Activated CD8-positive, alpha-beta T cell treated with anti-CD3 and anti-CD28 coated beads, Interleukin-2, amount 10 ng/mL, durations not matched to agents 7 days and 5 days (primary cell): ENCODE measurements around the gene FBXW5. TPM values are rescaled to one million over a fixed set of nuclear protein-coding genes. Genes with fewer than 3 reads are reported as not detected.

ENCODE experiments used
- ATAC-seq: fragments of 150-1000 bp; cut with Tn5 transposase; one replicate; pipeline ENCODE4 v1.10.0; 2021; ENCODE audit warnings: moderate library complexity
- CTCF ChIA-PET: fragments of 350-600 bp; sonication (Branson Sonifier 250); formaldehyde crosslinking; loops from one replicate; lab custom pipeline; 2021; ENCODE audit warnings: antibody characterized with exemption; lab: Charles Lee
- POLR2A ChIA-PET: fragments of 350-600 bp; sonication (Branson Sonifier 250); formaldehyde crosslinking; loops from one replicate; lab custom pipeline; 2021; ENCODE audit warnings: antibody characterized with exemption; lab: Charles Lee
- DNase-seq: peaks from one replicate; pipeline ENCODE4 v3.0.0-alpha.2; 2020
- H3K27ac Mint-ChIP-seq: one replicate; pipeline ENCODE4 v1.8.0; 2021; ENCODE audit warnings: mild to moderate bottlenecking, mixed read lengths
- H3K27me3 Mint-ChIP-seq: one replicate; pipeline ENCODE4 v1.8.0; 2021; ENCODE audit warnings: low read depth, mixed read lengths
- H3K36me3 Mint-ChIP-seq: one replicate; pipeline ENCODE4 v1.8.0; 2021; ENCODE audit warnings: low read depth, mixed read lengths
- H3K4me1 Mint-ChIP-seq: one replicate; pipeline ENCODE4 v1.8.0; 2021; ENCODE audit warnings: low read depth, mixed read lengths
- H3K4me3 Mint-ChIP-seq: one replicate; pipeline ENCODE4 v1.8.0; 2021; ENCODE audit warnings: mild to moderate bottlenecking, mixed read lengths
- H3K9me3 Mint-ChIP-seq: one replicate; pipeline ENCODE4 v1.8.0; 2022; ENCODE audit warnings: mixed read lengths; ENCODE audit not compliant: insufficient read depth
- total RNA-seq, 2 experiments: library from RNA; stranded (reverse); gene quantifications; one replicate each; pipeline ENCODE4 v1.2.3, GENCODE V29; 2021

FBXW5 gene
- total RNA-seq, 2 experiments from 2014 or later, result 103 to 104 TPM

- POLR2A ChIA-PET, result interaction anchor here (1.1 kb wide), 1 partner anchor 12 kb away, joined by 3 read pairs; the partner anchor contains the start of gene TRAF2
- no peak overlapping the region for H3K27ac Mint-ChIP-seq
- CTCF ChIA-PET, result interaction anchor here (1.3 kb wide), 1 partner anchor 56 kb away, joined by 6 read pairs; the partner anchor contains the start of gene AJM1
- peaks cover 48% of the 10 kb centered on the region for H3K36me3 Mint-ChIP-seq
- H3K4me1 Mint-ChIP-seq, result peaks cover 35% of the 10 kb centered on the region
- ATAC-seq (no peak), DNase-seq (no peak)
- H3K9me3 Mint-ChIP-seq, result no peaks in the 10 kb centered on the region
- no peak overlapping the region for H3K4me3 Mint-ChIP-seq
- no peaks in the 10 kb centered on the region for H3K27me3 Mint-ChIP-seq
Observed at GRCh38 chr9:136898483-136899100, 45.9 kb downstream of the FBXW5 start.

- CTCF ChIA-PET, result no interaction called here
- Mint-ChIP-seq H3K9me3 (no peaks in the 10 kb centered on the region), H3K27me3 (no peaks in the 10 kb centered on the region), H3K36me3 (peaks cover 41% of the 10 kb centered on the region), H3K4me3 (no peak overlapping the region), H3K27ac (no peak overlapping the region), H3K4me1 (peaks cover 14% of the 10 kb centered on the region)
- DNase-seq (no peak), ATAC-seq (no peak)
- POLR2A ChIA-PET, result no interaction called here
Observed at GRCh38 chr9:136896027-136896426, 48.5 kb downstream of the FBXW5 start.

GRCh38 chr9:136890661-136891060 is 53.9 kb downstream of the FBXW5 start:
- Mint-ChIP-seq H3K9me3 (no peaks in the 10 kb centered on the region), H3K36me3 (peaks cover 44% of the 10 kb centered on the region), H3K27me3 (no peaks in the 10 kb centered on the region), H3K4me1 (peaks cover 15% of the 10 kb centered on the region), H3K27ac (no peak overlapping the region), H3K4me3 (no peak overlapping the region)
- ChIA-PET POLR2A (interaction anchor here (1.0 to 1.3 kb wide), 2 partner anchors 9 to 12 kb away, joined by 3 to 5 read pairs; no protein-coding TSS in a partner anchor), CTCF (no interaction called here)
- ATAC-seq (no peak), DNase-seq (no peak)

Other genes starting within 250 kb of the FBXW5 start
- under 1 TPM in 1 of 2 experiments, not detected in 1; 0.16 TPM for gene DIPK1B, start 232.2 kb downstream of the FBXW5 start, total RNA-seq
- 1 to 10 TPM; 1.8 to 2.4 TPM for gene LCN10, start 201.8 kb downstream of the FBXW5 start, total RNA-seq
- not detected for gene LCN6, start 196.2 kb downstream of the FBXW5 start, total RNA-seq
- not detected for gene LCN8, start 186.5 kb downstream of the FBXW5 start, total RNA-seq
- not detected for gene LCN15, start 180.2 kb downstream of the FBXW5 start, total RNA-seq
- 10 to 100 TPM; 39.9 to 43.2 TPM for gene TMEM141, start 153.4 kb downstream of the FBXW5 start, total RNA-seq
- under 1 TPM; 0.26 to 0.44 TPM for gene CCDC183, start 148.4 kb downstream of the FBXW5 start, total RNA-seq
- gene RABL6, start 136.8 kb downstream of the FBXW5 start, total RNA-seq, result 100 to 1,000 TPM; 117 to 118 TPM
- gene AJM1, start 102.3 kb downstream of the FBXW5 start, total RNA-seq, result 1 to 10 TPM; 5.3 to 5.6 TPM
- 100 to 1,000 TPM; 108 to 119 TPM for gene PHPT1, start 95.3 kb downstream of the FBXW5 start, total RNA-seq
- 10 to 100 TPM; 14.7 to 15.8 TPM for gene MAMDC4, start 92.4 kb downstream of the FBXW5 start, total RNA-seq
- 100 to 1,000 TPM; 279 to 310 TPM for gene EDF1, start 78.4 kb downstream of the FBXW5 start, total RNA-seq
- 10 to 100 TPM; 48.5 to 57.2 TPM for gene TRAF2, start 58.2 kb downstream of the FBXW5 start, total RNA-seq
- gene C8G, start 505 bp upstream of the FBXW5 start, total RNA-seq, result 1 to 10 TPM; 1.4 to 1.5 TPM
- 1 to 10 TPM; 1.0 to 1.7 TPM for gene LCN12, start 7.5 kb upstream of the FBXW5 start, total RNA-seq
- 1 to 10 TPM; 1.2 to 1.4 TPM for gene PTGDS, start 32.8 kb upstream of the FBXW5 start, total RNA-seq
- not detected for gene LCNL1, start 38.3 kb upstream of the FBXW5 start, total RNA-seq
- gene PAXX, start 47.7 kb upstream of the FBXW5 start, total RNA-seq, result 10 to 100 TPM; 80.6 to 85.2 TPM
- gene CLIC3, start 51.8 kb upstream of the FBXW5 start, total RNA-seq, result 1 to 10 TPM; 3.6 to 4.8 TPM
- gene ABCA2, start 83.5 kb upstream of the FBXW5 start, total RNA-seq, result 10 to 100 TPM; 61.5 to 62.0 TPM
- 1 to 10 TPM; 2.5 to 2.6 TPM for gene FUT7, start 87.3 kb upstream of the FBXW5 start, total RNA-seq
- 10 to 100 TPM; 20.1 to 29.9 TPM for gene NPDC1, start 101.4 kb upstream of the FBXW5 start, total RNA-seq
- gene ENTPD2, start 109.3 kb upstream of the FBXW5 start, total RNA-seq, result under 1 TPM in 1 of 2 experiments, not detected in 1; 0.34 TPM
- 10 to 100 TPM; 56.8 to 57.0 TPM for gene SAPCD2, start 125.8 kb upstream of the FBXW5 start, total RNA-seq
- gene UAP1L1, start 132.8 kb upstream of the FBXW5 start, total RNA-seq, result 10 to 100 TPM; 63.1 to 66.8 TPM
- gene MAN1B1, start 142.2 kb upstream of the FBXW5 start, total RNA-seq, result 10 to 100 TPM; 42.2 to 49.2 TPM
- gene DPP7, start 170.0 kb upstream of the FBXW5 start, total RNA-seq, result 100 to 1,000 TPM; 248 TPM
- not detected for gene GRIN1, start 194.4 kb upstream of the FBXW5 start, total RNA-seq
- not detected for gene LRRC26, start 225.3 kb upstream of the FBXW5 start, total RNA-seq
- gene TMEM210, start 227.3 kb upstream of the FBXW5 start, total RNA-seq, result under 1 TPM; 0.29 to 0.32 TPM
- 10 to 100 TPM; 60.2 to 64.1 TPM for gene ANAPC2, start 243.8 kb upstream of the FBXW5 start, total RNA-seq
- gene SSNA1, start 243.9 kb upstream of the FBXW5 start, total RNA-seq, result 10 to 100 TPM; 88.2 to 90.0 TPM